ENCODE data around the gene VCPKMT.

DNA sequence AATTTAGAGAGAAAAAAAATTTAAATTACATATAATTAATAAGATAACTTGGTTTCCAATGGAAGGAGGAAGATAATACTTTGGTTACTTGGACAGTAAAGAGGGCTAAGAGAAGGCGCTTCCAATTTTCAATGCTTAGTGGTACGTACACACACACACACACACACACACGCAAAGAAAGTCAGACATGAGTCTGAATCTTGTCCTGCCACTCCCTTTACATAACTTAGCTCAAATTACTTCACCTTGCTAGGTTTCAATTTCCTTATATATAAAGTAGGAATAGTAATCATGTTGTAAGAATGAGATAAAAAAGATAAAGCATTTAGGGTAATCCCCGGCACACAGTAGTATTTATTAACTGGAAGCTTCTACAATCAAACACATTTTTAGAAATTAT is 39.7 kb upstream of the VCPKMT start:
- TF ChIP-seq, protein P1, sequence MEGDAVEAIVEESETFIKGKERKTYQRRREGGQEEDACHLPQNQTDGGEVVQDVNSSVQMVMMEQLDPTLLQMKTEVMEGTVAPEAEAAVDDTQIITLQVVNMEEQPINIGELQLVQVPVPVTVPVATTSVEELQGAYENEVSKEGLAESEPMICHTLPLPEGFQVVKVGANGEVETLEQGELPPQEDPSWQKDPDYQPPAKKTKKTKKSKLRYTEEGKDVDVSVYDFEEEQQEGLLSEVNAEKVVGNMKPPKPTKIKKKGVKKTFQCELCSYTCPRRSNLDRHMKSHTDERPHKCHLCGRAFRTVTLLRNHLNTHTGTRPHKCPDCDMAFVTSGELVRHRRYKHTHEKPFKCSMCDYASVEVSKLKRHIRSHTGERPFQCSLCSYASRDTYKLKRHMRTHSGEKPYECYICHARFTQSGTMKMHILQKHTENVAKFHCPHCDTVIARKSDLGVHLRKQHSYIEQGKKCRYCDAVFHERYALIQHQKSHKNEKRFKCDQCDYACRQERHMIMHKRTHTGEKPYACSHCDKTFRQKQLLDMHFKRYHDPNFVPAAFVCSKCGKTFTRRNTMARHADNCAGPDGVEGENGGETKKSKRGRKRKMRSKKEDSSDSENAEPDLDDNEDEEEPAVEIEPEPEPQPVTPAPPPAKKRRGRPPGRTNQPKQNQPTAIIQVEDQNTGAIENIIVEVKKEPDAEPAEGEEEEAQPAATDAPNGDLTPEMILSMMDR (IDR thresholded peaks at IDR 0.05; ENCODE audit: low read depth, low read length): no peak
- no peak for TF ChIP-seq EZH2phosphoT487 (IDR thresholded peaks at IDR 0.05; ENCODE audit: low read depth)

All from OCI-LY3 (cell line).